Adrenal gland (tissue), 12 donors: ENCODE measurements around the gene AGBL4. TPM values are rescaled to one million over a fixed set of nuclear protein-coding genes. Genes with fewer than 3 reads are reported as not detected.

Source experiments
- DNase-seq, 7 donors: peaks; one replicate each; pipeline ENCODE4 v3.0.0-alpha.2; 2019 to 2020
- H3K27ac ChIP-seq, 5 donors: fragments of 200-600 bp; sonication (generic) in 4 of 5; 1 replicate in 3 of 5; 2 replicates in 2 of 5; pipeline versions ENCODE4 v1.5.1 to v1.8.0; 2016 to 2020; ENCODE audit warnings: mild to moderate bottlenecking in 1 of 5
- H3K27me3 ChIP-seq: fragments of 200-600 bp; 2 replicates; pipeline ENCODE4 v1.8.0; 2021
- H3K36me3 ChIP-seq, 2 donors: fragments of 200-600 bp; replicated peaks in 1 of 2; 1 replicate in 1 of 2; 2 replicates in 1 of 2; pipeline versions ENCODE4 v1.5.1 to v1.8.0; 2018 to 2022
- H3K4me1 ChIP-seq, 2 donors: fragments of 200-600 bp; replicated peaks in 1 of 2; 1 replicate in 1 of 2; 2 replicates in 1 of 2; pipeline versions ENCODE4 v1.5.1 to v1.8.0; 2018 to 2021
- H3K4me3 ChIP-seq, 4 donors: fragments of 200-600 bp; sonication (generic) in 3 of 4; one replicate each; pipeline ENCODE4 v1.5.1; 2016 to 2018
- H3K9me3 ChIP-seq, 3 donors: fragments of 200-600 bp; sonication (generic) in 1 of 3; replicated peaks in 1 of 3; 1 replicate in 2 of 3; 2 replicates in 1 of 3; pipeline versions ENCODE4 v1.5.1 to v1.8.0; 2016 to 2021
- POLR2A ChIP-seq, 2 donors: fragments of 450-650 bp; IDR thresholded peaks; one replicate each; pipeline ENCODE4 v1.6.1; 2017; ENCODE audit warnings: antibody characterized with exemption in 2 of 2, mild to moderate bottlenecking in 2 of 2, moderate library complexity in 1 of 2
- WGBS, 4 donors: extraction: QIAGEN DNeasy Blood & Tissue Kit in 2 of 4; methylation state at CpG; one replicate each; pipeline versions ENCODE4 v1.1.5 to v1.1.7; 2013 to 2017; 5-methylcytosine and 5-hydroxymethylcytosine counted together
- intact Hi-C, 2 donors: fragments of 100-400 bp; cut with DNase I; formaldehyde crosslinking; loops; one replicate each; pipeline versions ENCODE4 v1.14.1 to v1.15.0; 2022 to 2023
- polyA plus RNA-seq, 3 donors: library from polyadenylated mRNA; stranded (reverse); fragments of 200-250 nt in 2 of 3; fragments of 350-450 nt in 1 of 3; fragmentation: Illumina TruSeq in 1 of 3; extraction: RNeasy Lipid Tissue Mini Kit (QIAGEN cat#74804) in 1 of 3; gene quantifications; one replicate each; pipeline ENCODE4 v1.2.3, GENCODE V29; 2013 to 2014
- total RNA-seq, 9 donors: library from RNA; depleted of rRNA in 4 of 9; stranded (reverse); fragments of >200 nt in 4 of 9; fragments of 120-200 nt in 1 of 9; fragmentation: NEBNext Ultra II Directional in 1 of 9; extraction: Animal tissue kit (Norgen Biotek cat#: 25700) in 1 of 9; gene quantifications; one replicate each; pipeline versions ENCODE4 v1.1.0 to v1.2.4, GENCODE V29; 2013 to 2023
- TF ChIP-seq, protein P1 (sequence below), 6 experiments: fragments of 450-650 bp in 4 of 6; fragments of 200-600 bp in 2 of 6; sonication (generic) in 1 of 6; IDR thresholded peaks; 1 replicate in 5 of 6; 2 replicates in 1 of 6; pipeline versions ENCODE4 v1.5.1 to v1.8.0; 2016 to 2021; ENCODE audit warnings: antibody characterized with exemption in 6 of 6, mild to moderate bottlenecking in 2 of 6, moderate library complexity in 1 of 6
- donor health status: healthy with polysubstance abuse.
- donor health status: Bipolar disorder and iron deficiency.
- donor health status: DM: yes; HTN: yes; CAD: no.
- donor health status: DM: no; HTN: no; CAD: no.
- donor health status: DM: no; HTN: no; CAD: no.
- donor health status: DM: yes; HTN: yes; CAD: no.

AGBL4 gene
- total and polyA plus RNA-seq, 12 donors, result 0.10 to 1.9 (median 0.80) TPM; not detected in 2

GRCh38 chr1:48916130-48917069, 1107.4 kb downstream of the AGBL4 start:
- Histone ChIP-seq H3K36me3 (no peaks in the 10 kb centered on the region), H3K9me3 (no peaks in the 10 kb centered on the region), H3K27ac (no peak overlapping the region), H3K4me3 (no peak overlapping the region), H3K4me1 (peaks cover 0 to 9% of the 10 kb centered on the region in 2 donors), H3K27me3 (no peaks in the 10 kb centered on the region)
- 34 to 41% (median 39%) methylated on average over 5 of the region's 5 CpGs for WGBS, 4 donors
- TF ChIP-seq, protein P1, sequence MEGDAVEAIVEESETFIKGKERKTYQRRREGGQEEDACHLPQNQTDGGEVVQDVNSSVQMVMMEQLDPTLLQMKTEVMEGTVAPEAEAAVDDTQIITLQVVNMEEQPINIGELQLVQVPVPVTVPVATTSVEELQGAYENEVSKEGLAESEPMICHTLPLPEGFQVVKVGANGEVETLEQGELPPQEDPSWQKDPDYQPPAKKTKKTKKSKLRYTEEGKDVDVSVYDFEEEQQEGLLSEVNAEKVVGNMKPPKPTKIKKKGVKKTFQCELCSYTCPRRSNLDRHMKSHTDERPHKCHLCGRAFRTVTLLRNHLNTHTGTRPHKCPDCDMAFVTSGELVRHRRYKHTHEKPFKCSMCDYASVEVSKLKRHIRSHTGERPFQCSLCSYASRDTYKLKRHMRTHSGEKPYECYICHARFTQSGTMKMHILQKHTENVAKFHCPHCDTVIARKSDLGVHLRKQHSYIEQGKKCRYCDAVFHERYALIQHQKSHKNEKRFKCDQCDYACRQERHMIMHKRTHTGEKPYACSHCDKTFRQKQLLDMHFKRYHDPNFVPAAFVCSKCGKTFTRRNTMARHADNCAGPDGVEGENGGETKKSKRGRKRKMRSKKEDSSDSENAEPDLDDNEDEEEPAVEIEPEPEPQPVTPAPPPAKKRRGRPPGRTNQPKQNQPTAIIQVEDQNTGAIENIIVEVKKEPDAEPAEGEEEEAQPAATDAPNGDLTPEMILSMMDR (IDR thresholded peaks at IDR 0.05), result peak in 5 of 6 experiments; percentile 21 to 48 (median 39)
- no peak for TF ChIP-seq POLR2A (IDR thresholded peaks at IDR 0.05)
- intact Hi-C loops, result no loop called here
- peak; percentile 4 to 73 (median 18) for DNase-seq

DNA sequence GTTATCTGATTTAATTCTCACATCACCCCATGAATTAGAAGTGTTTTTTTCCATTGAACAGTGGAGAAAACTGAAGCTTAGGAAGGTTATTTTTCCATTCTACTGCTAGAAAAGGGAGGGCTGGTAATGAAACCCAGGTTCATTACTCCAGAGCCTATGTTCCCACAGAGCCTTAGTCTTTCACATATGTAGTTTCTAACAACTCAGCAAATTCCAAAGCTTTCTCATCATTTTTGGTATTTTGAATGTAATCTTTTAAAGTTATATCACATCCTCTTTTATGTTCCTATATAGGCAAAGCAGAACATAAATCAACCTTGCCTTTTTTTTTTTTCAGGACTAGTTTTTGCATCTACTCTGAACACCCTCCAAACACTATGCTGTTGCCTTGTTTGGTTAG, 1115.1 kb downstream of the AGBL4 start:
- intact Hi-C loops, result no loop called here
- Histone ChIP-seq H3K9me3 (no peaks in the 10 kb centered on the region), H3K27me3 (no peaks in the 10 kb centered on the region), H3K27ac (no peak overlapping the region), H3K4me1 (no peaks in the 10 kb centered on the region), H3K4me3 (no peak overlapping the region), H3K36me3 (no peaks in the 10 kb centered on the region)
- DNase-seq, result no peak
- TF ChIP-seq, protein P1 (IDR thresholded peaks at IDR 0.05), result no peak
- no peak for TF ChIP-seq POLR2A (IDR thresholded peaks at IDR 0.05)

GRCh38 chr1:48906729-48907128, 1117.0 kb downstream of the AGBL4 start:
- no peaks in the 10 kb centered on the region for H3K9me3 ChIP-seq
- no peaks in the 10 kb centered on the region for H3K27me3 ChIP-seq
- no peak overlapping the region for H3K4me3 ChIP-seq
- no peaks in the 10 kb centered on the region for H3K36me3 ChIP-seq
- 77 to 84% (median 83%) methylated on average over 1 of the region's 1 CpG for WGBS, 4 donors
- DNase-seq, result no peak
- no peak overlapping the region for H3K27ac ChIP-seq
- intact Hi-C loops, result no loop called here
- H3K4me1 ChIP-seq, result no peaks in the 10 kb centered on the region
- TF ChIP-seq, protein P1 (IDR thresholded peaks at IDR 0.05), result no peak
- no peak for TF ChIP-seq POLR2A (IDR thresholded peaks at IDR 0.05)

- DNase-seq, result no peak
- H3K27me3 ChIP-seq, result no peaks in the 10 kb centered on the region
- no peaks in the 10 kb centered on the region for H3K36me3 ChIP-seq
- no peaks in the 10 kb centered on the region for H3K9me3 ChIP-seq
- no peak overlapping the region for H3K4me3 ChIP-seq
- TF ChIP-seq POLR2A (IDR thresholded peaks at IDR 0.05), result no peak
- TF ChIP-seq, protein P1 (IDR thresholded peaks at IDR 0.05), result no peak
- no peaks in the 10 kb centered on the region for H3K4me1 ChIP-seq
- no peak overlapping the region for H3K27ac ChIP-seq
- intact Hi-C loops, result no loop called here
- WGBS, 4 donors, result 84 to 96% (median 89%) methylated on average over 1 of the region's 1 CpG
Observed at GRCh38 chr1:48906164-48906563, 1117.6 kb downstream of the AGBL4 start.
